Astrocyte (in vitro differentiated cells and primary cell): ENCODE measurements around the gene CHFR. TPM values are rescaled to one million over a fixed set of nuclear protein-coding genes. Genes with fewer than 3 reads are reported as not detected.

Experiments
- DNase-seq: peaks from one replicate; pipeline ENCODE4 v3.0.0-alpha.2; 2010; ENCODE audit warnings: low read depth
- FAIRE-seq: peaks from 2 replicates; lab custom pipeline; 2011; peaks lifted over from hg19 to GRCh38; lab: Jason Lieb, UNC
- H2AFZ ChIP-seq: 2 replicates; pipeline ENCODE4 v1.6.0; 2012; ENCODE audit warnings: low read depth, low read length, inconsistent platforms
- H3K27ac ChIP-seq: 2 replicates; pipeline ENCODE4 v1.5.1; 2011; ENCODE audit warnings: low read depth, low read length, inconsistent platforms
- H3K27me3 ChIP-seq: 2 replicates; pipeline ENCODE4 v1.6.0; 2011; ENCODE audit warnings: low read length, inconsistent platforms; ENCODE audit not compliant: insufficient read depth
- H3K36me3 ChIP-seq: 2 replicates; pipeline ENCODE4 v1.5.1; 2011; ENCODE audit warnings: low read length, inconsistent platforms; ENCODE audit not compliant: insufficient read depth
- H3K4me1 ChIP-seq: 2 replicates; pipeline ENCODE4 v1.5.1; 2011; ENCODE audit warnings: low read length, inconsistent platforms; ENCODE audit not compliant: insufficient read depth
- H3K4me2 ChIP-seq: 2 replicates; pipeline ENCODE4 v1.6.0; 2012; ENCODE audit warnings: low read length, inconsistent platforms
- H3K4me3 ChIP-seq: 2 replicates; pipeline ENCODE4 v1.5.1; 2011; ENCODE audit warnings: low read depth, mild to moderate bottlenecking, low read length, inconsistent platforms; ENCODE audit not compliant: insufficient read depth
- H3K79me2 ChIP-seq: 2 replicates; pipeline ENCODE4 v1.6.0; 2012; ENCODE audit warnings: mild to moderate bottlenecking, low read length, inconsistent platforms; ENCODE audit not compliant: insufficient read depth
- H3K9ac ChIP-seq: 2 replicates; pipeline ENCODE4 v1.6.0; 2012; ENCODE audit warnings: mild to moderate bottlenecking, low read length, inconsistent platforms
- H3K9me3 ChIP-seq: 2 replicates; pipeline ENCODE4 v1.5.1; 2012; ENCODE audit warnings: low read depth, mild to moderate bottlenecking, low read length, inconsistent platforms; ENCODE audit not compliant: insufficient read depth
- H4K20me1 ChIP-seq: 2 replicates; pipeline ENCODE4 v1.6.0; 2012; ENCODE audit warnings: low read length, inconsistent platforms; ENCODE audit not compliant: insufficient read depth
- H3K27ac Mint-ChIP-seq: one replicate; pipeline ENCODE4 v1.8.0; 2021; ENCODE audit warnings: mild to moderate bottlenecking, mixed read lengths; ENCODE audit not compliant: unreplicated experiment
- H3K27me3 Mint-ChIP-seq: one replicate; pipeline ENCODE4 v1.8.0; 2021; ENCODE audit warnings: low read depth, mixed read lengths; ENCODE audit not compliant: unreplicated experiment
- H3K36me3 Mint-ChIP-seq: one replicate; pipeline ENCODE4 v1.8.0; 2021; ENCODE audit warnings: low read depth, mixed read lengths; ENCODE audit not compliant: unreplicated experiment
- H3K4me1 Mint-ChIP-seq: one replicate; pipeline ENCODE4 v1.8.0; 2021; ENCODE audit warnings: low read depth, mixed read lengths; ENCODE audit not compliant: unreplicated experiment
- H3K4me3 Mint-ChIP-seq: one replicate; pipeline ENCODE4 v1.8.0; 2021; ENCODE audit warnings: mild to moderate bottlenecking, moderate library complexity, mixed read lengths; ENCODE audit not compliant: unreplicated experiment
- H3K9me3 Mint-ChIP-seq: one replicate; pipeline ENCODE4 v1.8.0; 2021; ENCODE audit warnings: mild to moderate bottlenecking, mixed read lengths; ENCODE audit not compliant: unreplicated experiment
- EZH2 ChIP-seq: IDR thresholded peaks from 2 replicates; pipeline ENCODE4 v1.6.1; 2012; ENCODE audit warnings: mild to moderate bottlenecking, low read length, inconsistent platforms; ENCODE audit not compliant: insufficient read depth
- total RNA-seq: library from RNA; stranded (reverse); gene quantifications from 2 replicates; pipeline ENCODE4 v1.2.1, GENCODE V29; 2021
- TF ChIP-seq, protein P1 (sequence below): IDR thresholded peaks from 2 replicates; pipeline ENCODE4 v1.5.1; 2011; ENCODE audit warnings: low read depth, mild to moderate bottlenecking, inconsistent platforms, low read length, moderate library complexity; ENCODE audit not compliant: insufficient read depth

CHFR gene
- total RNA-seq, 1 donor from 2014 or later = 66.6 TPM

DNA sequence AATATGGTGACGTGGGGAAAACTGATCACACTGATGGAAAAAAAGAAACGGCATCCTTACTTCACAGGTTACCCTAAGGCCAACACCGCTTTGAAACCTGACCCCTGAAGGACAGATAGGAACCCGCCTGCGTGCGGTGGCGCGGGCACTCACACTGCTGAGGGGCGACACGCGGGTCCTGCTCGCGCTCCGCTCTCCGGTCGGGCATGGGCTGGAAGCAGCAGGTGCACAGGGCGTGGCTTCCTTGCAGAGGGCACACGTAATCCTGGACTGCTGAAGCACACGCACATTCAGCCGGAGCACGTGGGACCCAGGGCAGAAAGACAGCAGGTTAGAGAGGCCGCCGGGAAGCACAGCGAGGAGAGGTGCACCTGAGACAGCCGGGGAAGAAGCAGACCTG lies 35.9 kb downstream of the CHFR start:
- TF ChIP-seq, protein P1, sequence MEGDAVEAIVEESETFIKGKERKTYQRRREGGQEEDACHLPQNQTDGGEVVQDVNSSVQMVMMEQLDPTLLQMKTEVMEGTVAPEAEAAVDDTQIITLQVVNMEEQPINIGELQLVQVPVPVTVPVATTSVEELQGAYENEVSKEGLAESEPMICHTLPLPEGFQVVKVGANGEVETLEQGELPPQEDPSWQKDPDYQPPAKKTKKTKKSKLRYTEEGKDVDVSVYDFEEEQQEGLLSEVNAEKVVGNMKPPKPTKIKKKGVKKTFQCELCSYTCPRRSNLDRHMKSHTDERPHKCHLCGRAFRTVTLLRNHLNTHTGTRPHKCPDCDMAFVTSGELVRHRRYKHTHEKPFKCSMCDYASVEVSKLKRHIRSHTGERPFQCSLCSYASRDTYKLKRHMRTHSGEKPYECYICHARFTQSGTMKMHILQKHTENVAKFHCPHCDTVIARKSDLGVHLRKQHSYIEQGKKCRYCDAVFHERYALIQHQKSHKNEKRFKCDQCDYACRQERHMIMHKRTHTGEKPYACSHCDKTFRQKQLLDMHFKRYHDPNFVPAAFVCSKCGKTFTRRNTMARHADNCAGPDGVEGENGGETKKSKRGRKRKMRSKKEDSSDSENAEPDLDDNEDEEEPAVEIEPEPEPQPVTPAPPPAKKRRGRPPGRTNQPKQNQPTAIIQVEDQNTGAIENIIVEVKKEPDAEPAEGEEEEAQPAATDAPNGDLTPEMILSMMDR = no peak
- no peak for TF ChIP-seq EZH2
- Histone ChIP-seq H3K9me3 (no peaks in the 10 kb centered on the region), H3K9ac (no peak overlapping the region), H3K27ac (no peak overlapping the region), H3K36me3 (peaks cover 24% of the 10 kb centered on the region), H3K4me2 (no peak overlapping the region), H3K27me3 (no peaks in the 10 kb centered on the region), H4K20me1 (peaks cover 20% of the 10 kb centered on the region), H3K79me2 (peaks cover 4% of the 10 kb centered on the region), H3K4me1 (no peaks in the 10 kb centered on the region), H3K4me3 (no peak overlapping the region), H2AFZ (no peak overlapping the region)
- no peaks in the 10 kb centered on the region for H3K4me1 Mint-ChIP-seq
- no peak overlapping the region for H3K4me3 Mint-ChIP-seq
- FAIRE-seq = no peak
- no peaks in the 10 kb centered on the region for H3K9me3 Mint-ChIP-seq
- no peak for DNase-seq
- H3K27me3 Mint-ChIP-seq = no peaks in the 10 kb centered on the region
- peaks cover 29% of the 10 kb centered on the region for H3K36me3 Mint-ChIP-seq
- H3K27ac Mint-ChIP-seq = no peak overlapping the region

DNA sequence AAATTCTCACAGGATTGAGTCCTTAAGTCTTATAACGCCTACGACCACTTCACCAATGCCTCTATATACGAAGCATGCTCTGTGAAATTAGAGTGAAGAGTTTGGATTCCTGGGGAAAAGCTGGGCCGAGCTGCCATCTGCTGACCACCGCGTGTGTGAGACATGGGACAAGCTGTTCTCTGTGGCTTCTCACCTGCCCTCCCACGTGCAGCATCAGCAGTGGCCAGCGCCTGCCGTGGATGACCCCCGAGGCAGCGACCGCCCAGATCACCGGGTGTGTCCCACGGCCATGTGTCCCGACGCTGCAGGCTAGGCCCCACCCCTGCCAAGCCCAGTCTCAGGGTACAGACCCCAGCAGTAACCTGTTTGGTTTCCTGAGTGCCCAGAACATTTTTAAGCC lies 37.1 kb downstream of the CHFR start:
- peaks cover 4% of the 10 kb centered on the region for H3K79me2 ChIP-seq
- H3K27me3 ChIP-seq = no peaks in the 10 kb centered on the region
- no peak overlapping the region for H3K27ac ChIP-seq
- TF ChIP-seq, protein P1 = no peak
- no peak for TF ChIP-seq EZH2
- DNase-seq (no peak), FAIRE-seq (no peak)
- no peak overlapping the region for H3K9ac ChIP-seq
- no peak overlapping the region for H3K4me2 ChIP-seq
- H3K27ac Mint-ChIP-seq = no peak overlapping the region
- H3K4me1 Mint-ChIP-seq = no peaks in the 10 kb centered on the region
- no peaks in the 10 kb centered on the region for H3K4me1 ChIP-seq
- peaks cover 22% of the 10 kb centered on the region for H3K36me3 ChIP-seq
- H3K4me3 Mint-ChIP-seq = no peak overlapping the region
- H3K27me3 Mint-ChIP-seq = no peaks in the 10 kb centered on the region
- peaks cover 27% of the 10 kb centered on the region for H3K36me3 Mint-ChIP-seq
- H2AFZ ChIP-seq = no peak overlapping the region
- H3K9me3 Mint-ChIP-seq = no peaks in the 10 kb centered on the region
- H3K9me3 ChIP-seq = no peaks in the 10 kb centered on the region
- peaks cover 20% of the 10 kb centered on the region for H4K20me1 ChIP-seq
- H3K4me3 ChIP-seq = no peak overlapping the region

DNA sequence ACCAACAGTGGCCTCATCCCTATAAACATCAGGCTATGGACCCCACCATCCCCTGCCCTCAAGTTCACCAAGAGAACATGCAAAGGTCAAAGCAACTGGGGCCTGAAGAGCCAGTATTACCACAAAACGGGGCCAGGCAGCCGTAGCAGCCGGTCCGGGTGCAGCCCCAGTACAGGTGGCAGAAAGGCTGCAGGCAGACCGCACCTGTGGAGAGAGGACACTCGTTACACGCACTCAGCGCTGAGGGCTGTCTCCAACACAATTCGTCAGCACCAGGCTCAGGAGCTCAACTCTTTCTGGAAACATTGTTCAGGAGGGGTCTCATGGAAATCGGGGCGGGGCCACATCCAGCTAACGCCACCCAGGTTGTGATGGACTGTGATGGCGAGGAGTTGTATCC lies 38.9 kb downstream of the CHFR start:
- no peaks in the 10 kb centered on the region for H3K9me3 Mint-ChIP-seq
- no peaks in the 10 kb centered on the region for H3K9me3 ChIP-seq
- no peak overlapping the region for H3K4me3 Mint-ChIP-seq
- no peak overlapping the region for H3K9ac ChIP-seq
- H3K79me2 ChIP-seq = peaks cover 4% of the 10 kb centered on the region
- H3K27ac Mint-ChIP-seq = no peak overlapping the region
- H3K27me3 ChIP-seq = no peaks in the 10 kb centered on the region
- H3K27me3 Mint-ChIP-seq = no peaks in the 10 kb centered on the region
- H3K4me3 ChIP-seq = no peak overlapping the region
- H3K4me1 Mint-ChIP-seq = no peaks in the 10 kb centered on the region
- H4K20me1 ChIP-seq = peaks cover 20% of the 10 kb centered on the region
- H3K4me2 ChIP-seq = no peak overlapping the region
- no peaks in the 10 kb centered on the region for H3K4me1 ChIP-seq
- no peak for TF ChIP-seq EZH2
- TF ChIP-seq, protein P1 = no peak
- no peak for FAIRE-seq
- H3K36me3 Mint-ChIP-seq = peaks cover 27% of the 10 kb centered on the region
- DNase-seq = no peak
- H3K27ac ChIP-seq = no peak overlapping the region
- H3K36me3 ChIP-seq = peaks cover 19% of the 10 kb centered on the region
- no peak overlapping the region for H2AFZ ChIP-seq
